Measurements from ENCODE around the gene EPB41L4B. TPM values are rescaled to one million over a fixed set of nuclear protein-coding genes. Genes with fewer than 3 reads are reported as not detected.

Gene EPB41L4B
- total RNA-seq, 1 experiment from 2014 or later, result 1.8 TPM

- no peaks in the 10 kb centered on the region for H3K9me3 ChIP-seq (replicated peaks)
- no peak overlapping the region for H3K27ac ChIP-seq
- no peaks in the 10 kb centered on the region for H3K36me3 ChIP-seq
- no peak overlapping the region for H3K4me3 ChIP-seq
- DNase-seq, result no peak
- H3K4me1 ChIP-seq, result peaks cover 17% of the 10 kb centered on the region
- H3K27me3 ChIP-seq, result no peaks in the 10 kb centered on the region
Observed at GRCh38 chr9:109254317-109254716, 66.5 kb downstream of the EPB41L4B start.

GRCh38 chr9:109253637-109254284, 67.1 kb downstream of the EPB41L4B start:
- H3K27ac ChIP-seq, result no peak overlapping the region
- H3K27me3 ChIP-seq, result no peaks in the 10 kb centered on the region
- no peak overlapping the region for H3K4me3 ChIP-seq
- no peaks in the 10 kb centered on the region for H3K9me3 ChIP-seq (replicated peaks)
- peak in 1 of 2 experiments; percentile 24 for DNase-seq
- H3K4me1 ChIP-seq, result peaks cover 17% of the 10 kb centered on the region
- no peaks in the 10 kb centered on the region for H3K36me3 ChIP-seq

DNA sequence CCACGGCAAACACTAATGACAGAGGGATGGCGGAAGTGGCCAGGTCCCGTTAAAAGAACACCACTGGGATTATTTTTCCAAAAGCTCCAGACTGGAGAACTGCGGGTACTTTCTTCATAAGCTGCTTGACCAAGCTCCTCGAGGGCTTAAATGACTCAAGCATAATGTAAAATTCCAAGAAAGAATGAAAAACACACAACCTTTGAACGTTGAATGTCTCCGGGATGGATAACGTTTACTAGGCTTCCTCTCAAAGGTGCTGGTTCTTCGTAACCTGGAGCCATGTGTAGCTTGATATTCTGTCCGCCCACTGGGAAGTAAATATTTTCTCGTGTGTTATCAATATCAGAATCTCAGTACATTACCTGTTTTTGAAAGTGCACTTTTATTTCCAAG, 67.6 kb downstream of the EPB41L4B start:
- Histone ChIP-seq H3K4me3 (no peak overlapping the region), H3K4me1 (peaks cover 17% of the 10 kb centered on the region), H3K36me3 (no peaks in the 10 kb centered on the region), H3K27me3 (no peaks in the 10 kb centered on the region), H3K9me3 (replicated peaks) (no peaks in the 10 kb centered on the region), H3K27ac (no peak overlapping the region)
- DNase-seq, result no peak

- Histone ChIP-seq H3K4me1 (peaks cover 23% of the 10 kb centered on the region), H3K27me3 (no peaks in the 10 kb centered on the region), H3K36me3 (no peaks in the 10 kb centered on the region), H3K4me3 (no peak overlapping the region), H3K9me3 (replicated peaks) (no peaks in the 10 kb centered on the region), H3K27ac (no peak overlapping the region)
- no peak for DNase-seq
Observed at GRCh38 chr9:109252291-109252690, 68.6 kb downstream of the EPB41L4B start.

- no peaks in the 10 kb centered on the region for H3K9me3 ChIP-seq (replicated peaks)
- peak overlapping the region; percentile 3; the same call in 1 of the 2 replicates for H3K27ac ChIP-seq
- no peak for DNase-seq
- no peaks in the 10 kb centered on the region for H3K36me3 ChIP-seq
- H3K4me3 ChIP-seq, result no peak overlapping the region
- no peaks in the 10 kb centered on the region for H3K27me3 ChIP-seq
- H3K4me1 ChIP-seq, result peaks cover 23% of the 10 kb centered on the region
Observed at GRCh38 chr9:109251776-109252106, 69.1 kb downstream of the EPB41L4B start.

- Histone ChIP-seq H3K4me1 (peaks cover 23% of the 10 kb centered on the region), H3K4me3 (no peak overlapping the region), H3K27ac (peak overlapping the region; percentile 3; the same call in 1 of the 2 replicates), H3K9me3 (replicated peaks) (no peaks in the 10 kb centered on the region), H3K27me3 (no peaks in the 10 kb centered on the region), H3K36me3 (no peaks in the 10 kb centered on the region)
- peak in 1 of 2 experiments; percentile 54 for DNase-seq
Observed at GRCh38 chr9:109251080-109251775, 69.6 kb downstream of the EPB41L4B start.

DNA sequence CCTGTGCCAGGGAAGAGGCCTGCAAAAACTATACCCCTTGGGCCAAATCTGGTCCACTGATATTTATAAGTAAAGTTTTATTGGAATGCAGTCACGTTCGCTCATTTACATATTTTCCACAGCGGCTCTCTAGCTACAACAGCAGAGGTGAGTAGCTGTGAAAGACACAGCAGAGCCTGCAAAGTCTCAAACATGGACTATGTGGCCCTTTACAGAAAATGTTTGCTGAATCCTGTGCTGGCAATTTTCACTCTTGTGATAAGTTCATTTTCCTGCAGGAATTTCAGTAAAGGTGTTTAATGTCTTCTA, 70.1 kb downstream of the EPB41L4B start:
- no peak overlapping the region for H3K4me3 ChIP-seq
- H3K4me1 ChIP-seq, result peaks cover 23% of the 10 kb centered on the region
- DNase-seq, result no peak
- no peaks in the 10 kb centered on the region for H3K36me3 ChIP-seq
- H3K27me3 ChIP-seq, result no peaks in the 10 kb centered on the region
- 0 out of 2 replicates have a peak overlapping the region, but pooled peaks have one; percentile 3 for H3K27ac ChIP-seq
- H3K9me3 ChIP-seq (replicated peaks), result no peaks in the 10 kb centered on the region

DNA sequence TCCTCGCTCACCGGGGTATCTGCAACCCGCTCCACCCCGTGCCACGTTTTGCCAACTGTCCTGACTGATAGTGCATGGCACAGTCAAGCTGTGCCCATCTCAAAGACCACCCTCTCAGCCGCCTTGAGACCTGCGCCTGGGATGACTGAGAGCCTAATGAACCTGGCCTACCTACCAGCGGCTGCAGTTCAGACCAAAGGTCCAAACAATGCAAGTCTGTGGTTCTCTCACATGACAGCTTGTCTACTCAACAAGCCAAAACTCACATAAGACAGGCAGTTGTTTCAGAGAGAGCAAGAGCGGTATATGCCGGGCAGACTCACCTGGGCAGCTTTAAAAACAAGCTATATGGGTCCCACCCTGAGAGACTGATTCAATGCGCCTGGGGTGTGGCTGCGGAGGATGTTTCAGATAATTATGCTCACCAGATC, 70.5 kb downstream of the EPB41L4B start:
- no peak for DNase-seq
- Histone ChIP-seq H3K36me3 (no peaks in the 10 kb centered on the region), H3K4me3 (no peak overlapping the region), H3K4me1 (peaks cover 23% of the 10 kb centered on the region), H3K27ac (no peak overlapping the region), H3K9me3 (replicated peaks) (no peaks in the 10 kb centered on the region), H3K27me3 (no peaks in the 10 kb centered on the region)

DNA sequence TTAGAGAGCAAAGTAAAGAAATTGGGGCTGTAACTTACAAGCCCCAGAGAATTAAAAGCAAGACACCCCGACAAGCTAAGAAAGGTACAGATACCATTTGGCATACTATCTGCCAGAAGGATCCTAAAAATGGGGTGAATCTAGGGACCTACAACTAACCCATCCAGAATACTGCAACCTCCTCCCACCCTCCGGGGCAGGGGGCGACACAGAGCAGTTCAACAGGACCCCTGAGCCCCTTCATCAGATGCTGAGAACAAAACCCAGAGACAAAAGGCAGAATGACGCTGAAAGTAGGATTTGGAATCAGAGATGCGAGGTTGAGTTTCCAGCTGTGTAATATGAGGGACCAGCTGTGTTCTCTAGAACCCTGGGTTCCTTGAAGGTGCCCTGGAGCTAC, 71.2 kb downstream of the EPB41L4B start:
- Histone ChIP-seq H3K36me3 (no peaks in the 10 kb centered on the region), H3K4me3 (no peak overlapping the region), H3K27me3 (no peaks in the 10 kb centered on the region), H3K4me1 (peaks cover 23% of the 10 kb centered on the region), H3K9me3 (replicated peaks) (no peaks in the 10 kb centered on the region), H3K27ac (no peak overlapping the region)
- peak in 1 of 2 experiments; percentile 24 for DNase-seq

DNA sequence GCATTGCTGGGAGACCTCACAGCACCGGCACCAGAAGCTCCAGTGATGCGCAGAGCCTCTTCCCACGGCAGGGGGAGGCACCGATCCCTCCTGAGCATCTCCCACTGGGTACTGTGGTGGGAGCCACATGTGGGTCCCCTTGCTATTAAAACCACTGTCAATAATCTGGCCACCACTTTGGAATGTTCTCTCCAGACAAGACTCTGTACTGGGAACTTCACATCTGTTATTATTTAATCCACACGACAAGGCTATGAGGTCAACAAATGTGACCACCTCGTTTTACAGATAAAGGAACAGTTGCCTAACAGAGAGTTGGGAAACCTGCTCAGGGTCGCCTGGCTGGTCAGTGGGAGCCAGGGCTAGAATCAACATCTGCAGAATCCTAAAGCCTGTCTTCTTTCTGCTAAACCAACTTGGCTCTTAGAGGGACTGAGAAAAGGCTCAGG, 72.7 kb downstream of the EPB41L4B start:
- peaks cover 17% of the 10 kb centered on the region for H3K4me1 ChIP-seq
- H3K4me3 ChIP-seq, result no peak overlapping the region
- H3K9me3 ChIP-seq (replicated peaks), result no peaks in the 10 kb centered on the region
- DNase-seq, result peak; percentile 40 to 43
- no peaks in the 10 kb centered on the region for H3K27me3 ChIP-seq
- no peaks in the 10 kb centered on the region for H3K36me3 ChIP-seq
- H3K27ac ChIP-seq, result no peak overlapping the region

DNA sequence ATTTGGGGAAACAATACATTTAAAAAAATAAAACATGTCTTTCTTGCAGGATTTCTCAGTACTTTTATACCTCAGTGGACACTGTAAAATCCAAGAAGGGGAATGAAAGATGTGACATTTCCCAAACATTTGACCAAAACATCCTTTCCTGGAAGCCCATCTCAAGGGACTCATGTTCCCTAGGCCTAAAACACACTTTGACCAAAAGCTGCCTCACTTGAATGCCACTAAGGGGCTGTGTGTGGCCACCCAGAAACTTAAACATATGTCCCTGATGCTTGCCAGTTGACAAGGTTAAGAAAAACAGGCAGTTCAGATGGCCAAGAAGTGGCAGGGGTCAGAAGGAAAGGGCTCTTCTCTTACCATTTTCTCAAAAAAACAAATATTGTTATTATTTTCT, 73.6 kb downstream of the EPB41L4B start:
- Histone ChIP-seq H3K27me3 (no peaks in the 10 kb centered on the region), H3K27ac (no peak overlapping the region), H3K4me3 (no peak overlapping the region), H3K4me1 (peaks cover 17% of the 10 kb centered on the region), H3K9me3 (replicated peaks) (no peaks in the 10 kb centered on the region), H3K36me3 (no peaks in the 10 kb centered on the region)
- DNase-seq, result no peak

- Histone ChIP-seq H3K4me3 (no peak overlapping the region), H3K9me3 (replicated peaks) (no peaks in the 10 kb centered on the region)
- DNase-seq, result no peak
Observed at GRCh38 chr9:109246533-109246932, 74.3 kb downstream of the EPB41L4B start.

DNA sequence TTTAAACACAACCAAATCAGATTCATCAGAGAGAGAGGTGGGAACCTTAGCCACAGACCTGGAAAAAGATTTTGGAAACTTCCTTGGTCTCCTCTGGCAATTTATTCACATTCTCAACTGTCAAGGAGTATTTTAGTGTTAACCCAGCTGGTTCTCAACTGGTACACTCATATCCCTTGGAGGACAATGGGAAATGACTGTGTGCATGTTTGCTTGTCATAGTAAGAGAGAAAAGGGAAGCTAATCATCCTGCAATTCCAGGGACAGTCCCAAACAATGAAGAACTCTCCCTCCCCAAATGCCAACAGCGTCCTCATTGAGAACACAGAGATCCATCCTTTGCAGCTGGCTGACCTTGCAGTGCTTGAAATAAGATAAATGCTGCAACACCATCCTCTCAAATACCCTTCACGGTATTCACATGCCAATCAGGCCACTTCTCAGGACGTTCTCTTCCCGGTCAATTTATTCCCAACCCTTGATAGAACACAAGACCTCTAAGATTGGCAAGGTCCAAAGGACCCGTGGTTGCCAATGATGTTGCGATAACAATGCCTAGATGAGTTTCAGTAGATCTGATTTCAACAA, 75.5 kb downstream of the EPB41L4B start:
- DNase-seq, result no peak
- peaks cover 6% of the 10 kb centered on the region for H3K4me1 ChIP-seq

More at GRCh38 chr9:109246533-109246932, 74.3 kb downstream of the EPB41L4B start:
- Histone ChIP-seq H3K27me3 (no peaks in the 10 kb centered on the region), H3K4me1 (peaks cover 15% of the 10 kb centered on the region), H3K27ac (no peak overlapping the region), H3K36me3 (no peaks in the 10 kb centered on the region)

GRCh38 chr9:109244179-109245132, 76.4 kb downstream of the EPB41L4B start:
- no peak overlapping the region for H3K4me3 ChIP-seq
- DNase-seq, result peak; percentile 73 to 87
- H3K4me1 ChIP-seq, result peaks cover 6% of the 10 kb centered on the region; the same call in 1 of the 2 replicates
- H3K27me3 ChIP-seq, result no peaks in the 10 kb centered on the region
- no peaks in the 10 kb centered on the region for H3K9me3 ChIP-seq (replicated peaks)
- no peak overlapping the region for H3K27ac ChIP-seq
- H3K36me3 ChIP-seq, result no peaks in the 10 kb centered on the region

More for the DNA sequence above, 75.5 kb downstream of the EPB41L4B start:
- H3K36me3 ChIP-seq, result no peaks in the 10 kb centered on the region
- no peak overlapping the region for H3K4me3 ChIP-seq
- no peaks in the 10 kb centered on the region for H3K9me3 ChIP-seq (replicated peaks)
- H3K27ac ChIP-seq, result no peak overlapping the region
- H3K27me3 ChIP-seq, result no peaks in the 10 kb centered on the region
